ENCODE data around the gene PSRC1. TPM values are rescaled to one million over a fixed set of nuclear protein-coding genes. Genes with fewer than 3 reads are reported as not detected.

The PSRC1 gene
- total and polyA plus RNA-seq, 2 experiments from 2014 or later: 55.0 to 61.1 TPM

GRCh38 chr1:109272021-109272799 lies 10.7 kb downstream of the PSRC1 start:
- no peak overlapping the region for H3K4me2 ChIP-seq
- H3K4me1 ChIP-seq (ENCODE audit: insufficient read depth): peaks cover 16% of the 10 kb centered on the region
- H3K4me3 ChIP-seq: no peak overlapping the region
- H3K9me2 ChIP-seq (ENCODE audit: insufficient read depth): no peaks in the 10 kb centered on the region
- Mint-ChIP-seq H3K9me3 (no peaks in the 10 kb centered on the region; the same call in 2 of the 3 replicates), H3K4me3 (no peak overlapping the region), H3K27ac (no peak overlapping the region), H3K36me3 (ENCODE audit: low read depth) (peaks cover 21% of the 10 kb centered on the region), H3K4me1 (peaks cover 25% of the 10 kb centered on the region), H3K27me3 (ENCODE audit: insufficient read depth, low read depth, poor library complexity) (peaks cover 14% of the 10 kb centered on the region)
- no peak overlapping the region for H3K27ac ChIP-seq (ENCODE audit: low read depth)
- DNase-seq (ENCODE audit: low spot score): no peak
- H3K36me3 ChIP-seq (ENCODE audit: insufficient read depth): no peaks in the 10 kb centered on the region
- H2AFZ ChIP-seq: no peak overlapping the region
- no peaks in the 10 kb centered on the region for H3K79me2 ChIP-seq (replicated peaks; ENCODE audit: insufficient read depth)
- peaks cover 7% of the 10 kb centered on the region; the same call in 1 of the 2 replicates for H3F3A ChIP-seq (replicated peaks; ENCODE audit: low read depth)
- H3K27me3 ChIP-seq (ENCODE audit: insufficient read depth): no peaks in the 10 kb centered on the region
- no peak for ATAC-seq
- TF ChIP-seq REST (IDR thresholded peaks at IDR 0.05; ENCODE audit: unreplicated experiment) (no peak), CTCF (conservative IDR thresholded peaks at IDR 0.05; ENCODE audit: low read depth in 2 of 2) (no peak), NANOG (IDR thresholded peaks at IDR 0.05; ENCODE audit: borderline replicate concordance) (no peak), ZNF114 (CRISPR knock-in tag; IDR thresholded peaks at IDR 0.05) (no peak), EZH2 (IDR thresholded peaks at IDR 0.05; ENCODE audit: low read depth, unreplicated experiment) (no peak), ZNF331 (CRISPR knock-in tag; IDR thresholded peaks at IDR 0.05; ENCODE audit: low read depth) (no peak), EZH2phosphoT487 (IDR thresholded peaks at IDR 0.05; ENCODE audit: unreplicated experiment) (no peak), ETS1 (IDR thresholded peaks at IDR 0.05) (no peak), STAT1 (IDR thresholded peaks at IDR 0.05; ENCODE audit: unreplicated experiment) (no peak), CREB1 (CRISPR knock-in tag; IDR thresholded peaks at IDR 0.05; ENCODE audit: low read depth) (no peak), ZNF462 (CRISPR knock-in tag; IDR thresholded peaks at IDR 0.05) (no peak), POLR2AphosphoS5 (IDR thresholded peaks at IDR 0.05; ENCODE audit: low read depth) (no peak), JUNB (IDR thresholded peaks at IDR 0.05; ENCODE audit: unreplicated experiment) (no peak)
- no peaks in the 10 kb centered on the region for H4K20me1 ChIP-seq (replicated peaks; ENCODE audit: insufficient read depth)

All from GM23338 (cell line).